HG02588 (cell line): ENCODE measurements around the gene TSPAN33.
"Not testable (repeated sequence)": the region's sequence is repeated elsewhere in the genome, so short reads cannot be mapped to it uniquely, and the experiment has no call there.

Experiments used
- ATAC-seq: cut with Tn5 transposase; IDR thresholded peaks from one replicate; pipeline ENCODE4 v1.9.1; 2021; ENCODE audit warnings: mild to moderate bottlenecking, moderate library complexity; ENCODE audit not compliant: unreplicated experiment

The TSPAN33 gene

DNA sequence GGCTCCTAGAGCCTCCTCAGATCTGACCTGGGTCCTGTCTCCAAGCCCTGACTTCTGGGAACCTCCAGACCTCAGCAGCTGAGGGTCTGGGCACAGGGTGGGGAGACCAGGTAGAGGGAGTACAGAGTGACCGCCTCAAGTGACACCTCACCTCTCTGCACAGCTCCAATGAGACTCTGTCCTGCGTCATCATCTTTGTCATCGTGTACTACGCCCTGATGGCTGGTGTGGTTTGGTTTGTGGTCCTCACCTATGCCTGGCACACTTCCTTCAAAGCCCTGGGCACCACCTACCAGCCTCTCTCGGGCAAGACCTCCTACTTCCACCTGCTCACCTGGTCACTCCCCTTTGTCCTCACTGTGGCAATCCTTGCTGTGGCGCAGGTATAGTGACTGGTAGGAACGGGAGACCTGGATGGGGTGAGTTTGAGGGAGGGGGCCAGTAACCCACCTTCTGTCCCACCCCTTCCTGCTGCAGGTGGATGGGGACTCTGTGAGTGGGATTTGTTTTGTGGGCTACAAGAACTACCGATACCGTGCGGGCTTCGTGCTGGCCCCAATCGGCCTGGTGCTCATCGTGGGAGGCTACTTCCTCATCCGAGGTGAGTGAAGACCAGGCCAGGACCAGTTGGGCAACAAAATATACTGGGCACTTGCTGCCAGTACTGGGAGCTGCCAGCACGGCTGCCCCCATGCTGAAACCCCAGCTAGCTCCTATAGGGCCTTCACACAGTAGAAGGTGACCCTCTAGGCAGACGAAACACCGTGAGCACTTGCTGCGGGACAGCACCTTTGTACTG lies 61.7 kb downstream of the TSPAN33 start:
- ATAC-seq: no peak

DNA sequence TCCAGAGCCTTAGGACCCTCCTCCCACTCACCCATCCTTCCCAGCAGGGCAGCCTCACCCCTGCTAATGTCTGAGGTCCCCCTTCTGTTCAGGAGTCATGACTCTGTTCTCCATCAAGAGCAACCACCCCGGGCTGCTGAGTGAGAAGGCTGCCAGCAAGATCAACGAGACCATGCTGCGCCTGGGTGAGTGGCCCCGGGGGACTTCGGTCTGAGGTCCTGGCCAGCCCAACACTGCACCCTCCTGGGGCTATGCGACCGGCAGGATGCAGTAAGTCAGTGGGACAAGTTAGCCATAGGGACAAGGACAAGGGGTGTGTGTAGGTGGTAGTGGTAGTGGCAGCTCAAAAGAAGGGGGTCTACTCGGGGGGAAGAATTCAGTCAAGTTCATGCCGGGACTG lies 64.2 kb downstream of the TSPAN33 start:
- no peak for ATAC-seq

DNA sequence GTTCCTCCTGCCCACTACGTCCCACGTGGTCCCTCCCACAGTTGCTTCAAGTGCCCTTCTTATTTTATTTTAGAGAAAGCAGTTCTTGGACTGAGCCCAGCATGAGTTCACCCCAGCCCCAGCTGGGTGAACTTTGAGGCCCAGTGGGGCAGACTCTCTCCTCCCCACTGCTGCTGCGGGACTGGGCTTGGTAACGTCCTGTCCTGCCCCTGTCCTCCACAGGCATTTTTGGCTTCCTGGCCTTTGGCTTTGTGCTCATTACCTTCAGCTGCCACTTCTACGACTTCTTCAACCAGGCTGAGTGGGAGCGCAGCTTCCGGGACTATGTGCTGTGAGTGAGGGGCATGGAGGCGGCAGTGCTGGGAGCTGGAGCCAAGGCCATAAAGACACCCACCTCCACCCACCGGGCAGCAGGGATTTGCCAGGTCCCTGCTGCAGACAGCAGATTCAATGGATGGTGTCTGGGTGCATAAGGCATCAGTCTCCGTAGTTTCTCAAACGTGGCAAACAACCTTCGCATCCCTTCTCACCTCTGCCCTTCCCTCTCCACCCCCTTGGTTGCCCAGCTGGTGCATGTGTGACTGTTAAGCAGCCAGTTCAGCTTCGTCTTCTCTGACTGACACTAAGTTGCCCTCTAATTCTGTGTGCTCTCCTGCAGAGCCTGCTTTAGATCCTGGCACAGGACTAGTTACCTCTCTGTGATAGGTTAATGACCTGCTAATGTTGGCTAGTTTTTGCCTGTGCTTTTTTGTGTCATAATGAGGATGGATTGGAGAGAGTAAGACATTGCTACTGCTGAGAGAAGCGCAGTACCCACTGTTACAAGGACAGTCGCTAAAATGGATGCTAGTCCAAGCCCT lies 64.8 kb downstream of the TSPAN33 start:
- no peak for ATAC-seq

DNA sequence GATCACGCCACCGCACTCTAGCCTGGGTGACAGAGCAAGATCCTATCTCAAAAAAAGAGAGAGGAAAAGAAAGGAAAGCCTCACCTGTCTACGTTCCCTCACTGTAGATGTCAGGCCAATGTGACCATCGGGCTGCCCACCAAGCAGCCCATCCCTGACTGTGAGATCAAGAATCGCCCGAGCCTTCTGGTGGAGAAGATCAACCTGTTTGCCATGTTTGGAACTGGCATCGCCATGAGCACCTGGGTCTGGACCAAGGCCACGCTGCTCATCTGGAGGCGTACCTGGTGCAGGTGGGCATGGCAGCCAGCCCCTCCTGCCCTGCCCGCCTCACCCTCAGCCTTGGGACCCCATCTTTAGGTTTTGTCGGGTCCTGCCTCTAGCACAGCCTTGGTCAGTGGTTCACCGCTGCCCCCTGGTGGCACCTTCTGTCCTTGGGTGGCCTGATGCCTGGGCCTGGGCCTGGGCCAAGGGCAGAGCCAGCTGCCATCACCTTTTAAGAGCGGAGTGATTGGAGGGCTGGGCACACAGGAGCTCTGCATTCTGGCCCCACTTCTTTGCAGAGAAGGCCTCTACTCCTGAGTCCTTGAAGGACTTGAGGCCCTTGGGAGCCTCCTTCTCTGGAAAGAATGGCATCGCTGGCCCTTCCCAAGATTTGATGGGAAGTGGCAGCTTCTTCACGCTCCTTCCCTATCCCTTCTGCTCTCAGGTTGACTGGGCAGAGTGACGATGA lies 65.9 kb downstream of the TSPAN33 start:
- no peak for ATAC-seq

DNA sequence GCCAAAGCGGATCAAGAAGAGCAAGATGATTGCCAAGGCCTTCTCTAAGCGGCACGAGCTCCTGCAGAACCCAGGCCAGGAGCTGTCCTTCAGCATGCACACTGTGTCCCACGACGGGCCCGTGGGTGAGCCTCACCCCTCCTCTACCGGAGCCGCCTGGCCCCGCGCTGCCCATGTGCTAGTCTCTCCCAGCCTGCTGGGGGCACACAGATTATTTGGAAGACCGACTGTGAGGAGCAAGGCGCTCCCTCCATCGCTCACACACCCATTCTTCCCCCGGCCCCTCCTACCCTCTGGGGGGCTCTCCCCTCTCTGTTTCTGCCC lies 66.4 kb downstream of the TSPAN33 start:
- ATAC-seq: no peak

DNA sequence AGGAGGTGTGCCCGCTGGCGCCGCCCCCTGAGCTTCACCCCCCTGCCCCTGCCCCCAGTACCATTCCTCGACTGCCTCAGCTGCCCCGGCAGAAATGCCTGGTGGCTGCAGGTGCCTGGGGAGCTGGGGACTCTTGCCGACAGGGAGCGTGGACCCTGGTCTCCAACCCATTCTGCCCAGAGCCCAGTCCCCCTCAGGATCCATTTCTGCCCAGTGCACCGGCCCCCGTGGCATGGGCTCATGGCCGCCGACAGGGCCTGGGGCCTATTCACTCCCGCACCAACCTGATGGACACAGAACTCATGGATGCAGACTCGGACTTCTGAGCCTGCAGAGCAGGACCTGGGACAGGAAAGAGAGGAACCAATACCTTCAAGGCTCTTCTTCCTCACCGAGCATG lies 67.6 kb downstream of the TSPAN33 start:
- ATAC-seq: no peak

DNA sequence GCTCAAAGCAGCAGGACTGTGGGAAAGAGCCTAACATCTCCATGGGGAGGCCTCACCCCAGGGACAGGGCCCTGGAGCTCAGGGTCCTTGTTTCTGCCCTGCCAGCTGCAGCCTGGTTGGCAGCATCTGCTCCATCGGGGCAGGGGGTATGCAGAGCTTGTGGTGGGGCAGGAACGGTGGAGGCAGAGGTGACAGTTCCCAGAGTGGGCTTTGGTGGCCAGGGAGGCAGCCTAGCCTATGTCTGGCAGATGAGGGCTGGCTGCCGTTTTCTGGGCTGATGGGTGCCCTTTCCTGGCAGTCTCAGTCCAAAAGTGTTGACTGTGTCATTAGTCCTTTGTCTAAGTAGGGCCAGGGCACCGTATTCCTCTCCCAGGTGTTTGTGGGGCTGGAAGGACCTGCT lies 68.1 kb downstream of the TSPAN33 start:
- ATAC-seq: no peak

DNA sequence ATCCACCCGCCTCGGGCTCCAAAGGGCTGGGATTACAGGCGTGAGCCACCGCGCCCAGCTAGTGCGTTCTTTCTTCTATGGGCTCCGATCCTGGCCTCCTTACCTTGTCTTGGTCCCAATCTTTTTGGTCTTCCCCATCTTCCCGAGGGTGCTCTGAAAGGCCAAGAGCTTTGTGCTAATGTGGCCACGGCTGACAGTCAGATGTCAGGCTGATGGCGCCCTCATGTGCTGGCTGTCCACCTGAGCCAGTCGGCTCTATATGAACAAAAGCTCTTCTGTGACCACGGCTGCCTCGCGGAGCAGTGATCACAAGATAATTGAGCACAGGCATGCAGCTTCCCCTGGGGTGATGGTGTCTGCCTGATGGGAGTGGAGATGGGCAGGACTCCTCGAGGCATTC lies 69.3 kb downstream of the TSPAN33 start:
- ATAC-seq: no peak

DNA sequence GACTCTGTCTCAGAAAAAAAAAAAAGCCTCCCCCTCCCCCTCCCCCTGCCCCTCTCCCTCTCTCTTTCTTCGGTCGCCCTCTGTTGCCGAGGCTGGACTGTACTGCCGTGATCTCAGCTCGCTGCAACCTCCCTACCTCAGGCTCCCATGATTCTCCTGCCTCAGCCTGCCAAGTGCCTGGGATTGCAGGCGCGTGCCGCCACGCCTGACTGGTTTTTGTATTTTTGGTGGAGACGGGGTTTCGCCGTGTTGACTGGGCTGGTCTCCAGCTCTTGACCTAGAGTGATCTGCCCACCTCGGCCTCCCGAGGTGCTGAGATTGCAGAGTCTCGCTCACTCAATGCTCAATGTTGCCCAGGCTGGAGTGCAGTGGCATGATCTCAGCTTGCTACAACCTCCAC lies 71.2 kb downstream of the TSPAN33 start:
- not testable (repeated sequence) for ATAC-seq

DNA sequence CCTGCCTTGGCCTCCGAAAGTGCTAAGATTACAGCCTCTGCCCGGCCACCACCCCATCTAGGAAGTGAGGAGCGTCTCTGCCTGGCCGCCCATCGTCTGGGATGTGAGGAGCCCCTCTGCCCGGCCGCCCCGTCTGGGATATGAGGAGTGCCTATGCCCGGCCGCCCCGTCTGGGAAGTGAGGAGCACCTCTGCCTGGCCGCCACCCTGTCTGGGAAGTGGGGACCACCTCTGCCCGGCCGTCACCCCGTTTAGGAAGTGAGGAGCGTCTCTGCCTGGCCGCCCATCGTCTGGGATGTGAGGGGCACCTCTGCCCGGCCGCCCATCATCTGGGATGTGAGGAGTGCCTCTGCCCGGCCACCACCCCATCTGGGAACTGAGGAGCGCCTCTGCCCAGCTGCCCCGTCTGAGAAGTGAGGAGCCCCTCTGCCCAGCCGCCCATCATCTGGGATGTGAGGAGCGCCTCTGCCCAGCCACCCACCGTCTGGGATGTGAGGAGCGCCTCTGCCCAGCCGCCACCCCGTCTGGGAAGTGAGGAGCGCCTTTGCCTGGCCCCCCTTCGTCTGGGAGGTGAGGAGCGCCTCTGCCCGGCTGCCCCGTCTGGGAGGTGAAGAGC lies 71.7 kb downstream of the TSPAN33 start:
- ATAC-seq: not testable (repeated sequence)

DNA sequence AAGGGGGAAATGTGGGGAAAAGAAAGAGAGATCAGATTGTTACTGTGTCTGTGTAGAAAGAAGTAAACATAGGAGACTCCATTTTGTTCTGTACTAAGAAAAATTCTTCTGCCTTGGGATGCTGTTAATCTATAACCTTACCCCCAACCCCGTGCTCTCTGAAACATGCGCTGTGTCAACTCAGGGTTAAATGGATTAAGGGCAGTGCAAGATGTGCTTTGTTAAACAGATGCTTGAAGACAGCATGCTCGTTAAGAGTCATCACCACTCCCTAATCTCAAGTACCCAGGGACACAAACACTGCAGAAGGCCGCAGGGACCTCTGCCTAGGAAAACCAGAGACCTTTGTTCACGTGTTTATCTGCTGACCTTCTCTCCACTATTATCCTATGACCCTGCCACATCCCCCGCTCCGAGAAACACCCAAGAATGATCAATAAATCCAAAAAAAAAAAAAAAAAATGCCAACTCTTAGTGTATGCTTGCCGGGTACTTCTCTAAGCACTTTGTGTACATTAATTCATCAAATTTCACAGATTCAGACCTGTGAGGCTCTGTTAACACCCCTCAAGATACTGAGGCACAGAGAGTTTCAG lies 72.4 kb downstream of the TSPAN33 start:
- ATAC-seq: not testable (repeated sequence)

DNA sequence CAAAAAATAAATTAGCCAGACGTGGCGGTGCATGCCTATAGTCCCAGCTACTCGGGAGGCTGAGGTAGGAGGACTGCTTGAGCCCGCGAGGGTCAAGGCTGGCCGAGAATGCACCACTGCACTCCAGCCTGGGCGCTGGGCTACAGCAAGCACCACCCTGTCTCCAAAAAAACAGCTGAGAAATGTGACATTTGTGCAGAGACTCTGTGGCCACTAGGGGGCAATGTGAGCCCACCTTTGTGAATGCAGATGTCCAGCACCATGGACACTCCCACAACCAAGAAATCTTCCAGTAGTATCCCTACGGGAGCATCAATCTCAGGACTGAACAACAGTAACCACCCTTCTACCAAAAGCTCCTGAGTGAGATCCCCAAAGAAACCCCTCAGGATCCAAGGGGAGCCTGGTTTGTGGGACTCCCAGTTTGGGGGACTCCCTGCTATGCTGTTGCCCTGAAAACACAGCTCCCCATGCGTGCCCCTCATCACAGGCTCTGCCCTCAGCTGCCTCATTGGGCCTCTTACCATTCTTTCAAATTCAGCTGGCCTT lies 74.1 kb downstream of the TSPAN33 start:
- ATAC-seq: no peak

DNA sequence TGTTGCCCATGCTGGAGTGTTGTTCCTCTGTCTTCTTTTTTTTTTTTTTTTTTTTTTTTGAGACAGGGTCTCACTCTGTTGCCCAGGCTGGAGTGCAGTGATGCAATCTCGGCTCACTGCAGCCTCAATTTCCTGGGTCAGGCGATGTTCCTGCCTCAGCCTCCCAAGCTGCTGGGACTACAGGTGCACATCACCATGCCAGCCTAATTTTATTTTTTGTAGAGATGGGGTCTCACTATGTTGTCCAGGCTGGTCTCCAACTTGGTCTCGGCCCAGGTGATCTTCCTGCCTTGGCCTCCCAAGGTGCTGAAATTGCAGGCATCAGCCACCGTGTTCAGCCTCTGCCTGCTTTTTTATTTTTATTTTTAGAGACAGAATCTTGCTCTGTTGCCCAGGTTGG lies 74.7 kb downstream of the TSPAN33 start:
- ATAC-seq: not testable (repeated sequence)
